ENCODE data around the gene MYEOV.

Gene MYEOV

GRCh38 chr11:69287968-69288882 lies 5.7 kb upstream of the MYEOV start:
- no peak for DNase-seq

- no peak for DNase-seq
Observed at GRCh38 chr11:69288883-69289242, 5.1 kb upstream of the MYEOV start.

GRCh38 chr11:69290806-69291205 lies 3.1 kb upstream of the MYEOV start:
- DNase-seq: no peak

- DNase-seq: no peak
Observed at GRCh38 chr11:69291459-69292110, 2.4 kb upstream of the MYEOV start.

DNA sequence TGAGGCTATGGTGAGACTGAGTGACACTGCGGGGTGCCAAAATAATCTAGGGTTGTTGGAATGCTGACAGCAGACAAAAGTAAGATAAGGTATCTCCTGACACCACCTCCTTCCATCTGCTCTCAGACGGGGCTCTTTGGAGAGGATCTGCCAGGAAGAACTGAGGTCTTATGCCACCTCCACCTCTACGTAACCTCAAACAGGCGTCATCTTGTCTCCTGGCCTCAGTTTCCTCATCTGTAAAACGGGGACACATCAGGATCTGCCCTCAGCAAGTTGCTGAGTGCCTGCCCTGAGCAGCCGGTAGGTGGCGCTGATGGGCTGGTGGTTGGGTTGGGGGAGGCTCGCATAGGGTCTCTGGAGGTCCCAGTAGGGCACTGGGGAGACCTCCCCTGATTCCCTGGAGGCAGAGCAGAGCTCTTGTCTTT lies 1.7 kb upstream of the MYEOV start:
- DNase-seq: peak; percentile 38 to 64 (median 48)

- DNase-seq: no peak
Observed at GRCh38 chr11:69293087-69293486, 868 bp upstream of the MYEOV start.

DNA sequence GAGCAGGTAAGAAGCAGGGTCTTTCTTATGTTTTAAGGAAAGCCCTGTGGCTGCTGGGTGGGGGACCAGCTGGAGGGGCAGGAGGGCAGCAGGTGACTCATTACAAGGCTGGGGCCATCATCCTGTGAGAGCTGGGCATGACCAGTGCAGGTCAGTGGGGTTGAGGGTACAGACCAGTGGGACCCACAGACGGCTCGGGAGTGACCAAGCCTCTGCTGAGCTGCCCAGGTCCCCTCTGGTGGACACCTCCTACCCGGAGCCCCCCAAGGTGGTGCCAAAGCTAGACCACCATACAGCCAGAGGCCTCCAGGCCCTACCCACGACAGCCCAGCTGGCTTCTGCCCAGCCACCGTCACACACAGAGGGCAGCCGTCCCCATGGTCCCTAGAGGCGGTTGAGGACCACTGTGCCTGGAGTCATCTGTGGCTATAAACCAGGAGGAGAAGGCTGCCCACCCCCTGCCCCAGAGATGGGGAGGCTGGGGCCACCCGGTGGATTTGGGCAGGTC lies 670 bp downstream of the MYEOV start:
- DNase-seq: no peak

DNA sequence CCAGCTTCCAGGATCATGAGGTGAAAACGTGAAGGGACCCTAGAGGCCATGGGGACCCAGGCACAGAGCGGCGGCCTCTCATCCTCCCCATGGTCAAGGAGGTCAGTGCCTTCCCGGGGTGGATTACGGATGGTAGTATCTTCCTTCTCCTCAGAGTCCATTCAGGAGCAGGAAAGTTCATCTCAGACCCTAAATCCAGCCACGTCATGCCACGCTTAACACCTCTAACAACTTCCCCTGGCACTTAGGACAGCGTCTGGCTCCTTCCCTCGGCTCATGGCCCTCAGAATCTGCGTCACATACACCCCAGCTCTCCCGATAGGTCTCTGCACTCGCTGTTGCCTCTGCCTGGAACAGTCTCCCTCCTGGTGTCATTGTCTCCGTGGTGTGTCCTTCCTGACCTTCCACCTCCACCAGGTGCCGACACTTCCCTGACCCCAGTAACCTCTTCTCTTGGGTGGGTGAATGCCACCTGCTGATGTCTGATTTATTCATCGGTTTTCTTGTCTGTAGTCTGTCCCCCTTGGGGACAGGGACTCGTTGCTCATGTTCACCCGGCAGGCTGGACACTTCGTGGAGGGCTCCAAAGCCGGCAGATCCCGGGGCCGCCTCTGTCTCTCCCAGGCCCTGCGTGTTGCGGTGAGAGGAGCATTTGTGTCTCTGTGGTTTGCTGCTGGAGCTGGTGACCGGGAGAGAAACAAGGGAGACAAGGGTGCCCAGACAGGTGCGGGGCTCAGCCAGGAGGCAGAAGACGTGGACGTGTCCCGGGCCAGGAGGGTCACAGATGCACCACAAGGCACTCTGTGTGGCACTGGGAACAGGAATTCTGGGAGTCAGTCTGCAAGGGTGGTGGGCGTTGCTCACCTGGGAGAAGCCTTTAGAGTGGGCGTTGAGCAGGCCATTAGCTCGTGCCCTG lies 1.4 kb downstream of the MYEOV start:
- no peak for DNase-seq

- DNase-seq: peak; percentile 87 to 94 (median 91)
Observed at GRCh38 chr11:69295995-69296889, 2.3 kb downstream of the MYEOV start.

DNA sequence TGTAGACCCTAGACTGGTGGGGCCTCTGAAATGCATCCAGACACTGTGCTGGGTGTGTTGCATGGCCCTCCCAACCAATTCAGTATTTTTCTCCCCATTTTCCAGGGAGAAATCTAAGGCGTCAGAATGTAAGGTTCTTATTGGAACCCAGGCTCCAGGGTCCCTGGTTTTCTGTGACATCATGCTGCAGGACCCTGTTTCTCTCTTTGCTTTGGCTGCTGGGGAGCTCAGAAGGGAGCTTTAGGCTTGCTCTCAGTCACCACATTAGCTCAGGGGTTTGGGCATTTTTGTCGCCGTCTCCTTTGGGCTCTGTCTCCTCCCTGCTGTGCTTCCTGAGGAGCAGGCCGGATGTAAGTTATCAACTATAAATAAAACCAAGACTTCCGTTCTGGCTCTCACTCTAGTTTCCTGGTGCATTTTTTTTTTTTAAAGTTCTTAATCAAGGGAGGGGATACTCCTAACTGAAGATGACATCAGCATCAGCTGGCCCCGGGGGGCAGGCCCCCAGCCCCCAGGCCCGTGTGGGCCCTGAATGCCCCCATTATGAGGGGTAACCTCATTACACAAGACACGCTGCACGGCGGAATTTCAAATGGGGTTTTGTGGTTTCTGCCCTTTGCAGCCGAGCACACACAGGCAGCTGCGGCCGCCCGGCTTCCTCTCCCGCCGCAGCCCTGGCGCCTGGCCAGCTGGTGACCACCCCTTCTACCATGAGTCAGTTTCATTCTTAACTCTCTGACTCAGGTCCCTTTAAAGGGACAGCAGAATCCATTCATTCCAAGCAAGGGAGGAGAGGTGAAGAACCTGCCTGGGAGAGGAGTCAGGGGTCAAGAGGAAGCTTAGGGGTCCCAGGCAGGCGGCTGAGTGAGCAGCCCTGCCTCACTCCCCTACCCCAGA lies 3.2 kb downstream of the MYEOV start:
- peak; percentile 98 to 99 (median 99) for DNase-seq

DNA sequence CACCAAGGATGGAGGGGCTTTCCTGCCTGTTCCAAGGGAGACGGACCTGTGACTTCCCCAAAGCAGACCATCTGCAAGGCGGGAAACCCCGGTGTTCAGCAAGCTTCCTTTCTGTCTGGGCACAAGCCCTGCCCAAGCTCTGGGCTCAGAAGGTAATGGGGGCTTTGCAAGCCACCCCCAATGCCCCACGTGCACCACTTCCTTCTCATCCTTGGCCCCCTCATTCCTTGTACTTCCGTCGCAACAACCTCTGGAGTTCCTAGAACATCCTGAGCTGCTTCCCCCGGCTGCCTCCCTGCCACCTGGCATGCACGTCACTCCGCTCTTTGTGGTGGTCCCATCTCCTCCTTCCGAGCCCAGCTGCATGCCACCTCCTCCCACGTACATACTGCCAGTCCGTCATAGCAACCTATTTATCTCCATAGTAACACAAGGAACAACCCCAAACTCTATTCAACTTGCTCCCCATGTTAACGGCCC lies 3.9 kb downstream of the MYEOV start:
- peak; percentile 76 to 90 (median 87) for DNase-seq

- peak; percentile 94 to 98 (median 96) for DNase-seq
Observed at GRCh38 chr11:69298267-69299022, 4.5 kb downstream of the MYEOV start.

- DNase-seq: no peak
Observed at GRCh38 chr11:69299023-69299461, 5.1 kb downstream of the MYEOV start.

GRCh38 chr11:69299572-69299971 lies 5.6 kb downstream of the MYEOV start:
- no peak for DNase-seq

- DNase-seq: peak; percentile 81 to 87 (median 83)
Observed at GRCh38 chr11:69300120-69301060, 6.4 kb downstream of the MYEOV start.

- DNase-seq: no peak
Observed at GRCh38 chr11:69301081-69301454, 7.1 kb downstream of the MYEOV start.

DNA sequence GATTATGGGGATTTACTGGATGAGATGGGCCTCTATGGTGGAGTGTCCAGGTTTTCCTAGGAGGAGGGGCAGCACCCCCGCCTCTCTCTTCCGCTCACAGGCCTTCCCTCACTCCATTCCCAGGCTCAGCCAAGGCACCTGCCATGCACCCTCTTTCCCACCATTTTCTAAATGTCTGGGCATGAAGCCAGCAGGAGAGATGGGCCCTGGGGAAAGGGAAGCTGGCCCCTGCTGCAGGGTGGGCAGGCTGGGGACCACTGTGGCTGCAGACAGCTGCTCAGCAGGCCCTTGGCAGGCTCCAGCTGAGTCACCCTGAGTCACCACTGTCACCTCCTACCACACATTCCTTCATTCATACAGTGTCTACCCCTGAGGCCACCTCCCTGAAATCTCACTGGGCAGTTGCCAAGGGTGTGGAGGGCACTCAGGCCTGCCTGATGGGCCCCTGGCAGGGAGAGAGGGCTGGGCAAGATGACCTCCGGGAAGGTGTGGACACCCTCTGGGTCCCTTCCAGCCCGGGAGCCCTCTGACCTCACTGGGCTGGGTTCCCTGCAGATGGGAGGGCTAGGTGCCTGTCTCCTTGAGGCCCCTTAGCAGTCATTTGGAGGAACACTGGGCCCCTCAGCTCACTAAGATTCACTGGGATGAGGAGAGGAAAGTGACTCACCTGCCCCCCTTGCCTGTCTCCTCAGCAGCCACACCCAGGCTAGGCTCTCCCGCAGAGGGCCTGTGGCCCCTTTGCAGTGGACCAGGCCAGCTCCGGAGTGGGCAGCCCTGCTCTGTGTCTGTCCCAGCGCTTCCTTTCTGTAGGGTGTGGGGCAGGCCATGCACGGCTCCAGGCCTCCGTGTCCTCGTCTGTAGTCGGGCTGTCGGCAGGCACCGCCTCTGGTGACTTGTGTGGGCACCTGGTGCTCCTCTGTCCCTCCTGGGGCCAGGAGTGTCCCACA lies 7.8 kb downstream of the MYEOV start:
- peak; percentile 24 to 66 (median 58) for DNase-seq

Data from suppressor macrophage (primary cell).